ENCODE data around the gene PATJ. TPM values are rescaled to one million over a fixed set of nuclear protein-coding genes. Genes with fewer than 3 reads are reported as not detected.

PATJ gene
- total and polyA plus RNA-seq, 2 experiments from 2014 or later: 35.3 to 68.4 TPM

DNA sequence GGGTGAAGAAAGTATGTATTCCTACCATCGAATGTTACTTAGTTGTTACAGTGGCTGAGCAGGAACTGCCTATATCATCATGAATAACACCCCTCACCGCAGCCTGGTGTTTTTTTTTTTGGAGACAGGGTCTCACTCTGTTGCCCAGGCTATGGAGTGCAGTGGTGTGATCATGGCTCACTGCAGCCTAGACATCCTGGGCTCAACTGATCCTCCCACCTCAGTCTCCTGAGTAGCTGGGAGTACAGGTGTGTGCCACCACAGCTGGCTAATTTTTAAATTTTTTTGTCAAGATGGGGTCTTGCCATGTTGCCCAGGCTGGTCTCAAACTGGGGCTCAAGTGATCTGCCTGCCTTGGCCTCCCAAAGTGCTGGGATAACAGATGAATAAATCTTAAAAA is 7.3 kb downstream of the PATJ start:
- H3K4me1 ChIP-seq (ENCODE audit: insufficient read depth): peaks cover 39% of the 10 kb centered on the region
- H3K27ac ChIP-seq (ENCODE audit: low read depth): no peak overlapping the region
- Mint-ChIP-seq H3K9me3 (no peaks in the 10 kb centered on the region), H3K4me3 (no peak overlapping the region), H3K27me3 (ENCODE audit: insufficient read depth, low read depth, poor library complexity) (peaks cover 2% of the 10 kb centered on the region), H3K27ac (no peak overlapping the region), H3K36me3 (ENCODE audit: low read depth) (peaks cover 3% of the 10 kb centered on the region; the same call in 1 of the 3 replicates), H3K4me1 (peaks cover 28% of the 10 kb centered on the region)
- ATAC-seq (no peak), DNase-seq (ENCODE audit: low spot score) (no peak)
- H3K36me3 ChIP-seq (ENCODE audit: insufficient read depth): no peaks in the 10 kb centered on the region
- no peak overlapping the region for H3K4me2 ChIP-seq
- peaks cover 100% of the 10 kb centered on the region for H3K79me2 ChIP-seq (replicated peaks; ENCODE audit: insufficient read depth)
- TF ChIP-seq, protein P1, sequence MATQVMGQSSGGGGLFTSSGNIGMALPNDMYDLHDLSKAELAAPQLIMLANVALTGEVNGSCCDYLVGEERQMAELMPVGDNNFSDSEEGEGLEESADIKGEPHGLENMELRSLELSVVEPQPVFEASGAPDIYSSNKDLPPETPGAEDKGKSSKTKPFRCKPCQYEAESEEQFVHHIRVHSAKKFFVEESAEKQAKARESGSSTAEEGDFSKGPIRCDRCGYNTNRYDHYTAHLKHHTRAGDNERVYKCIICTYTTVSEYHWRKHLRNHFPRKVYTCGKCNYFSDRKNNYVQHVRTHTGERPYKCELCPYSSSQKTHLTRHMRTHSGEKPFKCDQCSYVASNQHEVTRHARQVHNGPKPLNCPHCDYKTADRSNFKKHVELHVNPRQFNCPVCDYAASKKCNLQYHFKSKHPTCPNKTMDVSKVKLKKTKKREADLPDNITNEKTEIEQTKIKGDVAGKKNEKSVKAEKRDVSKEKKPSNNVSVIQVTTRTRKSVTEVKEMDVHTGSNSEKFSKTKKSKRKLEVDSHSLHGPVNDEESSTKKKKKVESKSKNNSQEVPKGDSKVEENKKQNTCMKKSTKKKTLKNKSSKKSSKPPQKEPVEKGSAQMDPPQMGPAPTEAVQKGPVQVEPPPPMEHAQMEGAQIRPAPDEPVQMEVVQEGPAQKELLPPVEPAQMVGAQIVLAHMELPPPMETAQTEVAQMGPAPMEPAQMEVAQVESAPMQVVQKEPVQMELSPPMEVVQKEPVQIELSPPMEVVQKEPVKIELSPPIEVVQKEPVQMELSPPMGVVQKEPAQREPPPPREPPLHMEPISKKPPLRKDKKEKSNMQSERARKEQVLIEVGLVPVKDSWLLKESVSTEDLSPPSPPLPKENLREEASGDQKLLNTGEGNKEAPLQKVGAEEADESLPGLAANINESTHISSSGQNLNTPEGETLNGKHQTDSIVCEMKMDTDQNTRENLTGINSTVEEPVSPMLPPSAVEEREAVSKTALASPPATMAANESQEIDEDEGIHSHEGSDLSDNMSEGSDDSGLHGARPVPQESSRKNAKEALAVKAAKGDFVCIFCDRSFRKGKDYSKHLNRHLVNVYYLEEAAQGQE (IDR thresholded peaks at IDR 0.05; ENCODE audit: unreplicated experiment): no peak
- TF ChIP-seq ZNF331 (CRISPR knock-in tag; IDR thresholded peaks at IDR 0.05; ENCODE audit: low read depth) (no peak), ETS1 (IDR thresholded peaks at IDR 0.05) (no peak), CREB1 (CRISPR knock-in tag; IDR thresholded peaks at IDR 0.05; ENCODE audit: low read depth) (no peak), NANOG (IDR thresholded peaks at IDR 0.05; ENCODE audit: borderline replicate concordance) (no peak), EZH2phosphoT487 (IDR thresholded peaks at IDR 0.05; ENCODE audit: unreplicated experiment) (no peak), JUNB (IDR thresholded peaks at IDR 0.05; ENCODE audit: unreplicated experiment) (no peak), ZNF462 (CRISPR knock-in tag; IDR thresholded peaks at IDR 0.05) (no peak), STAT1 (IDR thresholded peaks at IDR 0.05; ENCODE audit: unreplicated experiment) (no peak), ZNF114 (CRISPR knock-in tag; IDR thresholded peaks at IDR 0.05) (no peak), POLR2AphosphoS5 (IDR thresholded peaks at IDR 0.05; ENCODE audit: low read depth) (no peak), EZH2 (IDR thresholded peaks at IDR 0.05; ENCODE audit: low read depth, unreplicated experiment) (no peak)
- TF ChIP-seq, protein P2, sequence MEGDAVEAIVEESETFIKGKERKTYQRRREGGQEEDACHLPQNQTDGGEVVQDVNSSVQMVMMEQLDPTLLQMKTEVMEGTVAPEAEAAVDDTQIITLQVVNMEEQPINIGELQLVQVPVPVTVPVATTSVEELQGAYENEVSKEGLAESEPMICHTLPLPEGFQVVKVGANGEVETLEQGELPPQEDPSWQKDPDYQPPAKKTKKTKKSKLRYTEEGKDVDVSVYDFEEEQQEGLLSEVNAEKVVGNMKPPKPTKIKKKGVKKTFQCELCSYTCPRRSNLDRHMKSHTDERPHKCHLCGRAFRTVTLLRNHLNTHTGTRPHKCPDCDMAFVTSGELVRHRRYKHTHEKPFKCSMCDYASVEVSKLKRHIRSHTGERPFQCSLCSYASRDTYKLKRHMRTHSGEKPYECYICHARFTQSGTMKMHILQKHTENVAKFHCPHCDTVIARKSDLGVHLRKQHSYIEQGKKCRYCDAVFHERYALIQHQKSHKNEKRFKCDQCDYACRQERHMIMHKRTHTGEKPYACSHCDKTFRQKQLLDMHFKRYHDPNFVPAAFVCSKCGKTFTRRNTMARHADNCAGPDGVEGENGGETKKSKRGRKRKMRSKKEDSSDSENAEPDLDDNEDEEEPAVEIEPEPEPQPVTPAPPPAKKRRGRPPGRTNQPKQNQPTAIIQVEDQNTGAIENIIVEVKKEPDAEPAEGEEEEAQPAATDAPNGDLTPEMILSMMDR (conservative IDR thresholded peaks at IDR 0.05; ENCODE audit: low read depth in 2 of 2): no peak
- H3K9me2 ChIP-seq (ENCODE audit: insufficient read depth): no peaks in the 10 kb centered on the region
- H3K27me3 ChIP-seq (ENCODE audit: insufficient read depth): no peaks in the 10 kb centered on the region
- H3K4me3 ChIP-seq: no peak overlapping the region
- H4K20me1 ChIP-seq (replicated peaks; ENCODE audit: insufficient read depth): peaks cover 3% of the 10 kb centered on the region; the same call in 1 of the 2 replicates
- H2AFZ ChIP-seq: no peak overlapping the region
- peaks cover 4% of the 10 kb centered on the region; the same call in 1 of the 2 replicates for H3F3A ChIP-seq (replicated peaks; ENCODE audit: low read depth)
